GM23338 (cell line): ENCODE measurements around the gene CACNA1S. TPM values are rescaled to one million over a fixed set of nuclear protein-coding genes. Genes with fewer than 3 reads are reported as not detected.

Experiments
- ATAC-seq: fragments of 200-7000 bp; cut with Tn5 transposase; 3 replicates; pipeline ENCODE4 v1.9.1; 2020
- DNase-seq: peaks from one replicate; pipeline ENCODE4 v3.0.0-alpha.2; 2015; ENCODE audit warnings: low spot score
- H2AFZ ChIP-seq: fragments of 200-600 bp; sonication (generic); 2 replicates; pipeline ENCODE4 v1.8.0; 2016; ENCODE audit warnings: antibody characterized with exemption, mild to moderate bottlenecking, moderate library complexity
- H3F3A ChIP-seq: fragments of 200-600 bp; sonication (generic); replicated peaks from 2 replicates; pipeline ENCODE4 v1.8.0; 2017; ENCODE audit warnings: antibody characterized with exemption, mixed run types, low read depth
- H3K27ac ChIP-seq: fragments of 200-600 bp; sonication (generic); 2 replicates; pipeline ENCODE4 v1.6.1; 2016; ENCODE audit warnings: low read depth
- H3K27me3 ChIP-seq: fragments of 200-600 bp; sonication (generic); 2 replicates; pipeline ENCODE4 v1.8.0; 2016; ENCODE audit warnings: mild to moderate bottlenecking, mixed run types, moderate library complexity; ENCODE audit not compliant: insufficient read depth
- H3K36me3 ChIP-seq: fragments of 200-600 bp; sonication (generic); 2 replicates; pipeline ENCODE4 v1.8.0; 2016; ENCODE audit warnings: mild to moderate bottlenecking; ENCODE audit not compliant: insufficient read depth
- H3K4me1 ChIP-seq: fragments of 200-600 bp; sonication (generic); 2 replicates; pipeline ENCODE4 v1.8.0; 2016; ENCODE audit warnings: mild to moderate bottlenecking, moderate library complexity; ENCODE audit not compliant: insufficient read depth
- H3K4me2 ChIP-seq: fragments of 200-600 bp; sonication (generic); 2 replicates; pipeline ENCODE4 v1.7.1; 2017; ENCODE audit warnings: mixed run types
- H3K4me3 ChIP-seq: fragments of 200-600 bp; sonication (generic); 2 replicates; pipeline ENCODE4 v1.6.1; 2016; ENCODE audit warnings: mixed run types
- H3K79me2 ChIP-seq: fragments of 200-600 bp; sonication (generic); replicated peaks from 2 replicates; pipeline ENCODE4 v1.8.0; 2017; ENCODE audit warnings: mild to moderate bottlenecking; ENCODE audit not compliant: insufficient read depth
- H3K9me2 ChIP-seq: fragments of 200-600 bp; sonication (generic); 2 replicates; pipeline ENCODE4 v1.8.0; 2017; ENCODE audit not compliant: insufficient read depth
- H4K20me1 ChIP-seq: fragments of 200-600 bp; sonication (generic); replicated peaks from 2 replicates; pipeline ENCODE4 v1.8.0; 2017; ENCODE audit warnings: mild to moderate bottlenecking; ENCODE audit not compliant: insufficient read depth
- H3K27ac Mint-ChIP-seq: 2 replicates; pipeline ENCODE4 v1.8.0; 2020; ENCODE audit warnings: inconsistent platforms, mild to moderate bottlenecking, moderate library complexity, mixed read lengths
- H3K27me3 Mint-ChIP-seq: 3 replicates; pipeline ENCODE4 v1.8.0; 2022; ENCODE audit warnings: low read depth, mild to moderate bottlenecking, moderate library complexity, mixed read lengths, inconsistent platforms; ENCODE audit not compliant: insufficient read depth, poor library complexity
- H3K36me3 Mint-ChIP-seq: 3 replicates; pipeline ENCODE4 v1.8.0; 2021; ENCODE audit warnings: low read depth, mild to moderate bottlenecking, inconsistent platforms, moderate library complexity, mixed read lengths
- H3K4me1 Mint-ChIP-seq: 3 replicates; pipeline ENCODE4 v1.8.0; 2020; ENCODE audit warnings: mild to moderate bottlenecking, inconsistent platforms, mixed read lengths
- H3K4me3 Mint-ChIP-seq: 3 replicates; pipeline ENCODE4 v1.8.0; 2021; ENCODE audit warnings: moderate library complexity, mild to moderate bottlenecking, inconsistent platforms, mixed read lengths
- H3K9me3 Mint-ChIP-seq: 3 replicates; pipeline ENCODE4 v1.8.0; 2020; ENCODE audit warnings: moderate library complexity, mild to moderate bottlenecking, inconsistent platforms, mixed read lengths
- CTCF ChIP-seq, 2 experiments: fragments of 200-600 bp in 1 of 2; sonication (generic) in 1 of 2; conservative IDR thresholded peaks; 2 replicates each; pipeline versions ENCODE4 v1.5.1 to v1.6.1; 2016 to 2017; ENCODE audit warnings: antibody characterized with exemption in 2 of 2, low read depth in 2 of 2, mild to moderate bottlenecking in 2 of 2, moderate library complexity in 1 of 2
- EZH2phosphoT487 ChIP-seq: fragments of 200-600 bp; sonication (generic); IDR thresholded peaks from one replicate; pipeline ENCODE4 v1.8.1; 2018; ENCODE audit warnings: antibody characterized with exemption; ENCODE audit not compliant: unreplicated experiment
- JUNB ChIP-seq: IDR thresholded peaks from one replicate; pipeline ENCODE4 v1.6.1; 2016; ENCODE audit warnings: antibody characterized with exemption; ENCODE audit not compliant: unreplicated experiment
- NANOG ChIP-seq: IDR thresholded peaks from 2 replicates; pipeline ENCODE4 v1.6.1; 2016; ENCODE audit warnings: antibody characterized with exemption, borderline replicate concordance
- POLR2AphosphoS5 ChIP-seq: IDR thresholded peaks from 2 replicates; pipeline ENCODE4 v1.6.1; 2016; ENCODE audit warnings: antibody characterized with exemption, low read depth
- REST ChIP-seq: IDR thresholded peaks from one replicate; pipeline ENCODE4 v1.6.1; 2018; ENCODE audit warnings: antibody characterized with exemption; ENCODE audit not compliant: unreplicated experiment
- STAT1 ChIP-seq: IDR thresholded peaks from one replicate; pipeline ENCODE4 v1.6.1; 2016; ENCODE audit warnings: antibody characterized with exemption; ENCODE audit not compliant: unreplicated experiment
- ZNF114 ChIP-seq: fragments of 250-450 bp; sonication (Bioruptor Pico); IDR thresholded peaks from 2 replicates; pipeline ENCODE4 v1.5.0; 2020; ENCODE audit warnings: mild to moderate bottlenecking, moderate library complexity
- ZNF331 ChIP-seq: fragments of 250-450 bp; sonication (Bioruptor Pico); IDR thresholded peaks from 2 replicates; pipeline ENCODE4 v1.5.0; 2020; ENCODE audit warnings: low read depth, mild to moderate bottlenecking, moderate library complexity
- polyA plus RNA-seq: library from polyadenylated mRNA; unstranded; fragments of >200 nt; fragmentation: Nextera tagmentation; extraction: Ambion mirVana; gene quantifications from 2 replicates; pipeline ENCODE4 v1.2.1, GENCODE V29; 2016
- total RNA-seq: library from RNA; depleted of rRNA; stranded (reverse); fragments of >200 nt; shearing (Covaris generic); gene quantifications from 2 replicates; pipeline ENCODE4 v1.2.3, GENCODE V29; 2014
- TF ChIP-seq, protein P1 (sequence below): IDR thresholded peaks from 2 replicates; pipeline ENCODE4 v1.6.1; 2016; ENCODE audit warnings: antibody characterized with exemption

CACNA1S gene
- total and polyA plus RNA-seq, 2 experiments from 2014 or later, result 0.03 TPM; not detected in 1

- H4K20me1 ChIP-seq, result no peaks in the 10 kb centered on the region
- no peaks in the 10 kb centered on the region for H3K79me2 ChIP-seq
- no peak overlapping the region for H3K27ac ChIP-seq
- Mint-ChIP-seq H3K4me1 (peaks cover 12% of the 10 kb centered on the region), H3K36me3 (no peaks in the 10 kb centered on the region), H3K27me3 (peaks cover 14% of the 10 kb centered on the region), H3K27ac (no peak overlapping the region), H3K9me3 (no peaks in the 10 kb centered on the region), H3K4me3 (no peak overlapping the region)
- no peak for TF ChIP-seq ZNF114 (CRISPR knock-in tag)
- H3K4me1 ChIP-seq, result no peaks in the 10 kb centered on the region
- DNase-seq (no peak), ATAC-seq (no peak)
- H3K36me3 ChIP-seq, result no peaks in the 10 kb centered on the region
- H3K4me3 ChIP-seq, result no peak overlapping the region
- H2AFZ ChIP-seq, result no peak overlapping the region
- H3F3A ChIP-seq, result no peaks in the 10 kb centered on the region
- H3K9me2 ChIP-seq, result peaks cover 5% of the 10 kb centered on the region; the same call in 1 of the 2 replicates
- H3K27me3 ChIP-seq, result no peaks in the 10 kb centered on the region
- no peak overlapping the region for H3K4me2 ChIP-seq
Measured at GRCh38 chr1:201051399-201051798, 60.8 kb downstream of the CACNA1S start.

- H2AFZ ChIP-seq, result no peak overlapping the region
- Mint-ChIP-seq H3K36me3 (no peaks in the 10 kb centered on the region), H3K4me1 (peaks cover 12% of the 10 kb centered on the region), H3K27ac (no peak overlapping the region), H3K9me3 (no peaks in the 10 kb centered on the region), H3K4me3 (no peak overlapping the region), H3K27me3 (peaks cover 9% of the 10 kb centered on the region)
- H3F3A ChIP-seq, result no peaks in the 10 kb centered on the region
- no peak for TF ChIP-seq EZH2phosphoT487
- H3K4me1 ChIP-seq, result no peaks in the 10 kb centered on the region
- no peak overlapping the region for H3K4me3 ChIP-seq
- no peaks in the 10 kb centered on the region for H3K36me3 ChIP-seq
- H3K27me3 ChIP-seq, result no peaks in the 10 kb centered on the region
- H3K9me2 ChIP-seq, result peaks cover 5% of the 10 kb centered on the region; the same call in 1 of the 2 replicates
- no peaks in the 10 kb centered on the region for H4K20me1 ChIP-seq
- ATAC-seq (no peak), DNase-seq (no peak)
- H3K79me2 ChIP-seq, result no peaks in the 10 kb centered on the region
- H3K4me2 ChIP-seq, result no peak overlapping the region
- no peak overlapping the region for H3K27ac ChIP-seq
Measured at GRCh38 chr1:201050515-201051277, 61.5 kb downstream of the CACNA1S start.

DNA sequence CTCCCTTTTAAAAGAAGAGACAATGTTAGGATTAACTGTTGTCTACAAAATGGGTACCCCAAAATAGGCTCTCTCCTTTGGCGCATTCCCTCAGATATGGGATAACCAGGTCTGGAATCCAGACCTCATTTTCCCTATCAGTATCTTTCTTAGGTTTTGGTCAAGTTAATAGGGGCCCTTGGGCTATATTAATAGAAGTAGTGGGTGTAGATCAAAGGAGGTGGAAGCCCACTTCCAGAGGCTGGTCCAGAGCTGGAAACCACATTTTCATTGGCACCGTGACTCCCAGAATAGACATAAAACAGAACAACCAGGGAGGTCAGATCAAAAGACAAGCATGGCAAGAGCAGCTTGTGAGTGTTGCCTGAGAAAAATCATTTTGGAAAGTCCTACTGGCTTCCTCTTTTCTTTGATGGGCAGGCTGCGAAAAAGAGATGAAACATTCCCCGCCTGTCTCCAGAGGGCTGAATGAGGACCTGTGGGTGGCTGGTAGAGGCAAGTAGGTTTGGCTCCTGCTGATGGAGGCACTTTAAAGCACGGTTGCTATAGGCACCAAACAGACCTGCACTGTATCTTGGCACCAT lies 62.9 kb downstream of the CACNA1S start:
- DNase-seq, result no peak
- no peak for ATAC-seq
- H3K4me1 ChIP-seq, result no peaks in the 10 kb centered on the region
- no peak for TF ChIP-seq EZH2phosphoT487
- no peak for TF ChIP-seq CTCF (conservative IDR thresholded peaks at IDR 0.05; ENCODE audit: low read depth in 2 of 2)
- no peak for TF ChIP-seq REST
- TF ChIP-seq STAT1, result no peak
- TF ChIP-seq POLR2AphosphoS5, result no peak
- no peak for TF ChIP-seq JUNB
- TF ChIP-seq NANOG, result no peak
- TF ChIP-seq, protein P1, sequence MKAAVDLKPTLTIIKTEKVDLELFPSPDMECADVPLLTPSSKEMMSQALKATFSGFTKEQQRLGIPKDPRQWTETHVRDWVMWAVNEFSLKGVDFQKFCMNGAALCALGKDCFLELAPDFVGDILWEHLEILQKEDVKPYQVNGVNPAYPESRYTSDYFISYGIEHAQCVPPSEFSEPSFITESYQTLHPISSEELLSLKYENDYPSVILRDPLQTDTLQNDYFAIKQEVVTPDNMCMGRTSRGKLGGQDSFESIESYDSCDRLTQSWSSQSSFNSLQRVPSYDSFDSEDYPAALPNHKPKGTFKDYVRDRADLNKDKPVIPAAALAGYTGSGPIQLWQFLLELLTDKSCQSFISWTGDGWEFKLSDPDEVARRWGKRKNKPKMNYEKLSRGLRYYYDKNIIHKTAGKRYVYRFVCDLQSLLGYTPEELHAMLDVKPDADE, result no peak
- TF ChIP-seq ZNF331, result no peak

More for the DNA sequence above, 62.9 kb downstream of the CACNA1S start:
- H3K36me3 ChIP-seq, result no peaks in the 10 kb centered on the region
- no peak overlapping the region for H3K4me2 ChIP-seq
- H3K27ac Mint-ChIP-seq, result no peak overlapping the region
- H3K27ac ChIP-seq, result no peak overlapping the region
- H3K79me2 ChIP-seq, result no peaks in the 10 kb centered on the region
- H3F3A ChIP-seq, result no peaks in the 10 kb centered on the region
- H3K4me1 Mint-ChIP-seq, result peaks cover 10% of the 10 kb centered on the region
- peaks cover 5% of the 10 kb centered on the region; the same call in 1 of the 2 replicates for H3K9me2 ChIP-seq
- H2AFZ ChIP-seq, result no peak overlapping the region
- H3K9me3 Mint-ChIP-seq, result no peaks in the 10 kb centered on the region
- H3K4me3 ChIP-seq, result no peak overlapping the region
- no peaks in the 10 kb centered on the region for H3K36me3 Mint-ChIP-seq
- no peaks in the 10 kb centered on the region for H4K20me1 ChIP-seq
- peaks cover 9% of the 10 kb centered on the region for H3K27me3 Mint-ChIP-seq
- H3K27me3 ChIP-seq, result no peaks in the 10 kb centered on the region
- no peak overlapping the region for H3K4me3 Mint-ChIP-seq
